CMK (cell line): ENCODE results near the gene NKX3-2.

Experiments
- DNase-seq: peaks from one replicate; pipeline ENCODE4 v3.0.0-alpha.2; 2010; ENCODE audit warnings: low read depth

The NKX3-2 gene

GRCh38 chr4:13498469-13498868 lies 45.8 kb downstream of the NKX3-2 start:
- no peak for DNase-seq

GRCh38 chr4:13496605-13497004 lies 47.7 kb downstream of the NKX3-2 start:
- peak; percentile 31 for DNase-seq

GRCh38 chr4:13495753-13496152 lies 48.6 kb downstream of the NKX3-2 start:
- DNase-seq, result no peak

- no peak for DNase-seq
Measured at GRCh38 chr4:13493793-13494192, 50.5 kb downstream of the NKX3-2 start.

- no peak for DNase-seq
Measured at GRCh38 chr4:13492747-13493146, 51.6 kb downstream of the NKX3-2 start.
